C4-2B (cell line): Measurements from ENCODE around the gene LOXL1.

Experiments
- ZFX ChIP-seq: fragments of 450-650 bp; IDR thresholded peaks from 2 replicates; pipeline ENCODE4 v1.6.1; 2017
- TF ChIP-seq, protein P1 (sequence below): fragments of 450-650 bp; conservative IDR thresholded peaks from 2 replicates; pipeline ENCODE4 v1.5.1; 2017; ENCODE audit warnings: mild to moderate bottlenecking

DNA sequence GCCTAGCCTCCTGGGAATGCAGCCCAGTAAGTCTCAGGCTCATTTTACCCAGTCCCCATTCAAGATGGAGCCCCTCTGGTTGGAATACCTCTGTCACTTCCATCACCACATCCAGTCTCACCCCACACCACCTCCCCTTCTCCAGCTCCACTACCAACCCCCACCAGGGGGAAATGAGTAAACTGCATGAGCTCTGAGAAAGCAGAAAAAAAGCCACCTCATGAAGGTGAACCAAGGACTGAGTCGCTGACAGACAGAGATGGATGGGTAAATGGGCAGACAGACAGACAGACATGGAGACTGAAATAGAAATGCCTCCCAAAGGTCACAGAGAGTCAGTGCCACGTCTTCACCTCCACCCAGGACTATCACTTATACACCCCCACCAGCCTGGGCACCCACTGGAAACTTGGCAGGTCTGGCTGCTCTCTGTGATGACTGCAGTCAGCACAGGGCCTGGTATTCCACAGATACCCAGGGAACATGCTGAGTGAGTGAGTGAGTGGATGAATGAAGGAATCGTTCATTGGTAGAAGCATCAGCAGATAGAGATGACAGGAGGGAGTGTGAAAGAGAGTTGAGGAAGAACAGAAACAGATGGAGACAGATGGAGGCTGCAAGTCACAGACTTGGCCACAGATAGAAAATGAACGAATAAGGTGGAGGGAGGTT, 4.9 kb upstream of the LOXL1 start:
- TF ChIP-seq, protein P1, sequence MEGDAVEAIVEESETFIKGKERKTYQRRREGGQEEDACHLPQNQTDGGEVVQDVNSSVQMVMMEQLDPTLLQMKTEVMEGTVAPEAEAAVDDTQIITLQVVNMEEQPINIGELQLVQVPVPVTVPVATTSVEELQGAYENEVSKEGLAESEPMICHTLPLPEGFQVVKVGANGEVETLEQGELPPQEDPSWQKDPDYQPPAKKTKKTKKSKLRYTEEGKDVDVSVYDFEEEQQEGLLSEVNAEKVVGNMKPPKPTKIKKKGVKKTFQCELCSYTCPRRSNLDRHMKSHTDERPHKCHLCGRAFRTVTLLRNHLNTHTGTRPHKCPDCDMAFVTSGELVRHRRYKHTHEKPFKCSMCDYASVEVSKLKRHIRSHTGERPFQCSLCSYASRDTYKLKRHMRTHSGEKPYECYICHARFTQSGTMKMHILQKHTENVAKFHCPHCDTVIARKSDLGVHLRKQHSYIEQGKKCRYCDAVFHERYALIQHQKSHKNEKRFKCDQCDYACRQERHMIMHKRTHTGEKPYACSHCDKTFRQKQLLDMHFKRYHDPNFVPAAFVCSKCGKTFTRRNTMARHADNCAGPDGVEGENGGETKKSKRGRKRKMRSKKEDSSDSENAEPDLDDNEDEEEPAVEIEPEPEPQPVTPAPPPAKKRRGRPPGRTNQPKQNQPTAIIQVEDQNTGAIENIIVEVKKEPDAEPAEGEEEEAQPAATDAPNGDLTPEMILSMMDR = no peak
- TF ChIP-seq ZFX = no peak
